ENCODE results near the gene HOXC6. TPM values are rescaled to one million over a fixed set of nuclear protein-coding genes. Genes with fewer than 3 reads are reported as not detected.

Gene HOXC6
- total RNA-seq, 2 experiments from 2014 or later: not detected

GRCh38 chr12:53997204-53998109, 30.8 kb upstream of the HOXC6 start:
- H3K36me3 ChIP-seq (ENCODE audit: insufficient read depth, low read length): no peaks in the 10 kb centered on the region
- peaks cover 61% of the 10 kb centered on the region for H3K4me1 Mint-ChIP-seq (ENCODE audit: low read depth)
- H3K27me3 ChIP-seq (ENCODE audit: control insufficient read depth in 1 of 2, insufficient read depth in 2 of 2, low read length in 2 of 2): peaks cover 97 to 99% of the 10 kb centered on the region in 2 experiments
- H3K27ac Mint-ChIP-seq: no peak overlapping the region
- H3K4me1 ChIP-seq (ENCODE audit: insufficient read depth, low read length): peaks cover 64% of the 10 kb centered on the region
- no peak for TF ChIP-seq CTCF (IDR thresholded peaks at IDR 0.05)
- no peak overlapping the region for H3K4me3 ChIP-seq (ENCODE audit: low read length)
- no peak for DNase-seq
- CTCF ChIA-PET: interaction anchor here (0.7 to 1.4 kb wide), 3 partner anchors 8 to 210 kb away, joined by 3 read pairs; partner anchors contain the start of gene HOXC10
- no peaks in the 10 kb centered on the region for H3K36me3 Mint-ChIP-seq (ENCODE audit: low read depth)
- H3K4me3 Mint-ChIP-seq: peak overlapping the region; percentile 78
- H3K27me3 Mint-ChIP-seq: peaks cover 100% of the 10 kb centered on the region
- no peak overlapping the region for H3K27ac ChIP-seq (ENCODE audit: low read depth in 1 of 2, low read length in 2 of 2)
- peaks cover 0 to 76% of the 10 kb centered on the region in 2 experiments for H3K9me3 ChIP-seq (ENCODE audit: control insufficient read depth in 1 of 2, insufficient read depth in 1 of 2, low read length in 2 of 2)
- POLR2A ChIA-PET: interaction anchor here (0.8 kb wide), 1 partner anchor 9 kb away, joined by 3 read pairs; no protein-coding TSS in a partner anchor
- no peaks in the 10 kb centered on the region for H3K9me3 Mint-ChIP-seq
- ATAC-seq (ENCODE audit: poor library complexity): no peak
- intact Hi-C loops (cut with DNase I, micrococcal nuclease): loop anchor here in 1 of 2 experiments (5.0 kb wide), 1 partner anchor 35 kb away; no protein-coding TSS in a partner anchor

GRCh38 chr12:53998110-53998899, 29.9 kb upstream of the HOXC6 start:
- CTCF ChIA-PET: interaction anchor here (0.7 to 1.4 kb wide), 5 partner anchors 7 to 210 kb away, joined by 3 to 4 read pairs (median 3); partner anchors contain the start of gene HOXC10
- Histone ChIP-seq H3K36me3 (ENCODE audit: insufficient read depth, low read length) (no peaks in the 10 kb centered on the region), H3K27me3 (ENCODE audit: control insufficient read depth in 1 of 2, insufficient read depth in 2 of 2, low read length in 2 of 2) (peaks cover 97 to 99% of the 10 kb centered on the region in 2 experiments), H3K4me3 (ENCODE audit: low read length) (no peak overlapping the region), H3K4me1 (ENCODE audit: insufficient read depth, low read length) (peaks cover 65% of the 10 kb centered on the region), H3K27ac (ENCODE audit: low read depth in 1 of 2, low read length in 2 of 2) (no peak overlapping the region), H3K9me3 (ENCODE audit: control insufficient read depth in 1 of 2, insufficient read depth in 1 of 2, low read length in 2 of 2) (peaks cover 0 to 73% of the 10 kb centered on the region in 2 experiments)
- ATAC-seq (ENCODE audit: poor library complexity) (no peak), DNase-seq (no peak)
- Mint-ChIP-seq H3K4me1 (ENCODE audit: low read depth) (peaks cover 61% of the 10 kb centered on the region), H3K4me3 (peak overlapping the region; percentile 40), H3K27me3 (peaks cover 100% of the 10 kb centered on the region), H3K27ac (no peak overlapping the region), H3K9me3 (no peaks in the 10 kb centered on the region), H3K36me3 (ENCODE audit: low read depth) (no peaks in the 10 kb centered on the region)
- TF ChIP-seq CTCF (IDR thresholded peaks at IDR 0.05): no peak
- POLR2A ChIA-PET: no interaction called here
- intact Hi-C loops (cut with DNase I, micrococcal nuclease): loop anchor here in 1 of 2 experiments (5.0 kb wide), 1 partner anchor 36 kb away; no protein-coding TSS in a partner anchor

- peaks cover 100% of the 10 kb centered on the region for H3K27me3 Mint-ChIP-seq
- H3K4me3 ChIP-seq (ENCODE audit: low read length): no peak overlapping the region
- peaks cover 95 to 98% of the 10 kb centered on the region in 2 experiments for H3K27me3 ChIP-seq (ENCODE audit: control insufficient read depth in 1 of 2, insufficient read depth in 2 of 2, low read length in 2 of 2)
- TF ChIP-seq CTCF (IDR thresholded peaks at IDR 0.05): no peak
- no peak for DNase-seq
- ATAC-seq (ENCODE audit: poor library complexity): no peak
- ChIA-PET CTCF (interaction anchor here (1.0 to 1.3 kb wide), 2 partner anchors 202 to 209 kb away, joined by 4 read pairs; no protein-coding TSS in a partner anchor), POLR2A (interaction anchor here (1.1 kb wide), 1 partner anchor 190 kb away, joined by 3 read pairs; the partner anchor contains the start of gene SMUG1)
- H3K9me3 Mint-ChIP-seq: no peaks in the 10 kb centered on the region
- H3K36me3 ChIP-seq (ENCODE audit: insufficient read depth, low read length): no peaks in the 10 kb centered on the region
- H3K36me3 Mint-ChIP-seq (ENCODE audit: low read depth): no peaks in the 10 kb centered on the region
- no peak overlapping the region for H3K27ac ChIP-seq (ENCODE audit: low read depth in 1 of 2, low read length in 2 of 2)
- peaks cover 60% of the 10 kb centered on the region for H3K4me1 Mint-ChIP-seq (ENCODE audit: low read depth)
- H3K4me3 Mint-ChIP-seq: no peak overlapping the region
- peaks cover 0 to 67% of the 10 kb centered on the region in 2 experiments for H3K9me3 ChIP-seq (ENCODE audit: control insufficient read depth in 1 of 2, insufficient read depth in 1 of 2, low read length in 2 of 2)
- peaks cover 65% of the 10 kb centered on the region for H3K4me1 ChIP-seq (ENCODE audit: insufficient read depth, low read length)
- no peak overlapping the region for H3K27ac Mint-ChIP-seq
- intact Hi-C loops (cut with DNase I, micrococcal nuclease): loop anchor here in 1 of 2 experiments (5.0 kb wide), 1 partner anchor 37 kb away; no protein-coding TSS in a partner anchor
Measured at GRCh38 chr12:53998900-53999236, 29.4 kb upstream of the HOXC6 start.

Data from CD4-positive, alpha-beta T cell (primary cell).